ENCODE results near the gene CENPI. TPM values are rescaled to one million over a fixed set of nuclear protein-coding genes. Genes with fewer than 3 reads are reported as not detected.

CENPI gene
- total RNA-seq, 1 experiment from 2014 or later: 15.3 TPM

- Histone ChIP-seq H3K9ac (ENCODE audit: low read length) (peak overlapping the region; percentile 85), H3K4me1 (ENCODE audit: control insufficient read depth in 1 of 2, insufficient read depth in 2 of 2, low read length in 2 of 2) (peaks cover 0 to 5% of the 10 kb centered on the region in 2 experiments; a peak in 2 of 4 replicates), H3K27ac (ENCODE audit: low read depth, low read length) (peak overlapping the region; percentile 86), H3K36me3 (ENCODE audit: control insufficient read depth in 1 of 2, insufficient read depth in 2 of 2, low read length in 2 of 2) (no peaks in the 10 kb centered on the region), H3K4me2 (ENCODE audit: low read length) (peak overlapping the region; percentile 90), H3K4me3 (replicated peaks in 1 of 2; ENCODE audit: low read depth in 1 of 2, low read length in 2 of 2) (peak overlapping the region; percentile 56 to 73), H3K9me2 (ENCODE audit: insufficient read depth) (no peaks in the 10 kb centered on the region), H4K20me1 (ENCODE audit: insufficient read depth) (no peaks in the 10 kb centered on the region), H3K79me2 (ENCODE audit: insufficient read depth, low read length) (no peaks in the 10 kb centered on the region), H3K27me3 (ENCODE audit: insufficient read depth, low read length) (no peaks in the 10 kb centered on the region), H2AFZ (ENCODE audit: low read depth, low read length, poor library complexity, severe bottlenecking) (no peak overlapping the region), H3K9me3 (ENCODE audit: control insufficient read depth in 1 of 2, insufficient read depth in 1 of 2, low read depth in 1 of 2, low read length in 2 of 2) (no peaks in the 10 kb centered on the region)
- RAD21 ChIA-PET (ENCODE audit: low non-redundant PET in 1 of 2, low total read pairs in 2 of 2, uncharacterized antibody in 2 of 2, unreplicated experiment in 2 of 2): no interaction called here
- intact Hi-C loops (cut with micrococcal nuclease): no loop called here
- DNase-seq (ENCODE audit: low read depth, low spot score) (no peak), ATAC-seq (peak; percentile 13)
- POLR2A ChIA-PET: no interaction called here
- TF ChIP-seq CEBPB (IDR thresholded peaks at IDR 0.05; ENCODE audit: low read depth) (no peak), ZFX (IDR thresholded peaks at IDR 0.05) (peak; percentile 38; the same call in 1 of the 2 replicates)
- BruUV-seq (replicated peaks): no TSS peak
- CTCF ChIA-PET: no interaction called here
These were observed 46.9 kb upstream of the CENPI start for GRCh38 chrX:101051153-101051548.

- peaks cover 0 to 6% of the 10 kb centered on the region in 2 experiments; a peak in 2 of 4 replicates for H3K4me1 ChIP-seq (ENCODE audit: control insufficient read depth in 1 of 2, insufficient read depth in 2 of 2, low read length in 2 of 2)
- POLR2A ChIA-PET: no interaction called here
- TSS peak; percentile 74 for BruUV-seq (replicated peaks)
- H2AFZ ChIP-seq (ENCODE audit: low read depth, low read length, poor library complexity, severe bottlenecking): no peak within 1 kb of the TSS
- TF ChIP-seq CTCF (IDR thresholded peaks at IDR 0.05 in 2 of 3, conservative IDR thresholded peaks at IDR 0.05 in 1 of 3; ENCODE audit: borderline replicate concordance in 1 of 3, insufficient read depth in 1 of 3, low read depth in 2 of 3, low read length in 2 of 3) (no peak), YY1 (IDR thresholded peaks at IDR 0.05; ENCODE audit: extremely low read depth, insufficient replicate concordance, low read depth, low read length) (no peak), MAX (IDR thresholded peaks at IDR 0.05) (peak; percentile 42; the same call in 1 of the 2 replicates), SIN3A (IDR thresholded peaks at IDR 0.05; ENCODE audit: low read depth) (peak; percentile 33; the same call in 1 of the 2 replicates), JUND (IDR thresholded peaks at IDR 0.05) (no peak), POLR2A (IDR thresholded peaks at IDR 0.05; ENCODE audit: borderline replicate concordance, extremely low read depth, insufficient read depth, insufficient read length) (peak; percentile 22), POLR2AphosphoS5 (IDR thresholded peaks at IDR 0.05; ENCODE audit: low read depth, low read length) (peak; percentile 50; the same call in 1 of the 2 replicates), CBX3 (IDR thresholded peaks at IDR 0.05; ENCODE audit: low read depth) (no peak), SRF (IDR thresholded peaks at IDR 0.05; ENCODE audit: low read depth) (no peak), TCF7L2 (IDR thresholded peaks at IDR 0.05; ENCODE audit: borderline replicate concordance, extremely low read depth, insufficient read depth, insufficient read length) (peak; percentile 60), ZFX (IDR thresholded peaks at IDR 0.05) (peak; percentile 17; the same call in 1 of the 2 replicates), ELF1 (IDR thresholded peaks at IDR 0.05; ENCODE audit: borderline replicate concordance, low read depth) (peak; percentile 64)
- peak within 1 kb of the TSS; percentile 90 for H3K4me2 ChIP-seq (ENCODE audit: low read length)
- ATAC-seq (peak; percentile 96), DNase-seq (ENCODE audit: low read depth, low spot score) (peak; percentile 52)
- RAD21 ChIA-PET (ENCODE audit: low non-redundant PET in 1 of 2, low total read pairs in 2 of 2, uncharacterized antibody in 2 of 2, unreplicated experiment in 2 of 2): no interaction called here
- CTCF ChIA-PET: no interaction called here
- peak within 1 kb of the TSS; percentile 85 for H3K9ac ChIP-seq (ENCODE audit: low read length)
- H3K27me3 ChIP-seq (ENCODE audit: insufficient read depth, low read length): no peaks in the 10 kb centered on the region
- peak within 1 kb of the TSS; percentile 86 for H3K27ac ChIP-seq (ENCODE audit: low read depth, low read length)
- no peaks in the 10 kb centered on the region for H3K79me2 ChIP-seq (ENCODE audit: insufficient read depth, low read length)
- H4K20me1 ChIP-seq (ENCODE audit: insufficient read depth): no peaks in the 10 kb centered on the region
- H3K9me3 ChIP-seq (ENCODE audit: control insufficient read depth in 1 of 2, insufficient read depth in 1 of 2, low read depth in 1 of 2, low read length in 2 of 2): no peaks in the 10 kb centered on the region
- no peaks in the 10 kb centered on the region for H3K36me3 ChIP-seq (ENCODE audit: control insufficient read depth in 1 of 2, insufficient read depth in 2 of 2, low read length in 2 of 2)
- H3K9me2 ChIP-seq (ENCODE audit: insufficient read depth): no peaks in the 10 kb centered on the region
- intact Hi-C loops (cut with micrococcal nuclease): no loop called here
- H3K4me3 ChIP-seq (replicated peaks in 1 of 2; ENCODE audit: low read depth in 1 of 2, low read length in 2 of 2): peak within 1 kb of the TSS; percentile 56 to 73
These were observed 46.3 kb upstream of the CENPI start, which contains the start of gene TRMT2B for GRCh38 chrX:101051549-101052302. Gene TRMT2B, minus strand, starts transcription at chrX:101052111. Its CDS starts 9,822 bp downstream, at chrX:101042289.

Measured in HCT116 (cell line).